ENCODE measurements around the gene SYCP2.
"Not testable (repeated sequence)": the region's sequence is repeated elsewhere in the genome, so short reads cannot be mapped to it uniquely, and the experiment has no call there.

Gene SYCP2

GRCh38 chr20:59933296-59933848 lies at the start of gene SYCP2:
Gene SYCP2, minus strand, starts transcription at chr20:59933637. Its CDS starts 11,224 bp downstream, at chr20:59922413.
- H3K27ac Mint-ChIP-seq, result no peak within 1 kb of the TSS
- H3K4me1 Mint-ChIP-seq (ENCODE audit: low read depth), result peaks cover 28% of the 10 kb centered on the region
- no peaks in the 10 kb centered on the region for H3K9me3 Mint-ChIP-seq (ENCODE audit: low read depth)
- H3K36me3 Mint-ChIP-seq, result peaks cover 2% of the 10 kb centered on the region
- peak within 1 kb of the TSS; percentile 80 for H3K4me3 Mint-ChIP-seq
- no peaks in the 10 kb centered on the region for H3K27me3 Mint-ChIP-seq

GRCh38 chr20:59983076-59983475 lies 49.6 kb upstream of the SYCP2 start:
- no peaks in the 10 kb centered on the region for H3K9me3 Mint-ChIP-seq (ENCODE audit: low read depth)
- peaks cover 19% of the 10 kb centered on the region for H3K36me3 Mint-ChIP-seq
- H3K27ac Mint-ChIP-seq, result no peak overlapping the region
- no peak overlapping the region for H3K4me3 Mint-ChIP-seq
- no peaks in the 10 kb centered on the region for H3K27me3 Mint-ChIP-seq
- no peaks in the 10 kb centered on the region for H3K4me1 Mint-ChIP-seq (ENCODE audit: low read depth)

- no peak overlapping the region for H3K4me3 Mint-ChIP-seq
- H3K4me1 Mint-ChIP-seq (ENCODE audit: low read depth), result no peaks in the 10 kb centered on the region
- H3K27ac Mint-ChIP-seq, result no peak overlapping the region
- H3K27me3 Mint-ChIP-seq, result no peaks in the 10 kb centered on the region
- peaks cover 23% of the 10 kb centered on the region for H3K36me3 Mint-ChIP-seq
- H3K9me3 Mint-ChIP-seq (ENCODE audit: low read depth), result no peaks in the 10 kb centered on the region
Measured at GRCh38 chr20:59977086-59977485, 43.6 kb upstream of the SYCP2 start.

- Mint-ChIP-seq H3K4me3 (no peak overlapping the region), H3K27me3 (no peaks in the 10 kb centered on the region), H3K9me3 (ENCODE audit: low read depth) (no peaks in the 10 kb centered on the region), H3K4me1 (ENCODE audit: low read depth) (no peaks in the 10 kb centered on the region), H3K27ac (no peak overlapping the region), H3K36me3 (peaks cover 25% of the 10 kb centered on the region)
Measured at GRCh38 chr20:59976156-59976782, 42.8 kb upstream of the SYCP2 start.

- H3K36me3 Mint-ChIP-seq, result peaks cover 16% of the 10 kb centered on the region
- no peak overlapping the region for H3K4me3 Mint-ChIP-seq
- no peaks in the 10 kb centered on the region for H3K27me3 Mint-ChIP-seq
- no peaks in the 10 kb centered on the region for H3K9me3 Mint-ChIP-seq (ENCODE audit: low read depth)
- no peaks in the 10 kb centered on the region for H3K4me1 Mint-ChIP-seq (ENCODE audit: low read depth)
- no peak overlapping the region for H3K27ac Mint-ChIP-seq
Measured at GRCh38 chr20:59972037-59972801, 38.8 kb upstream of the SYCP2 start.

GRCh38 chr20:59971428-59971827 lies 38.0 kb upstream of the SYCP2 start:
- no peaks in the 10 kb centered on the region for H3K9me3 Mint-ChIP-seq (ENCODE audit: low read depth)
- H3K4me3 Mint-ChIP-seq, result no peak overlapping the region
- H3K27me3 Mint-ChIP-seq, result no peaks in the 10 kb centered on the region
- peaks cover 14% of the 10 kb centered on the region for H3K36me3 Mint-ChIP-seq
- H3K27ac Mint-ChIP-seq, result no peak overlapping the region
- H3K4me1 Mint-ChIP-seq (ENCODE audit: low read depth), result no peaks in the 10 kb centered on the region

GRCh38 chr20:59966428-59966827 lies 33.0 kb upstream of the SYCP2 start:
- H3K4me1 Mint-ChIP-seq (ENCODE audit: low read depth), result no peaks in the 10 kb centered on the region
- peaks cover 4% of the 10 kb centered on the region for H3K36me3 Mint-ChIP-seq
- H3K4me3 Mint-ChIP-seq, result no peak overlapping the region
- H3K9me3 Mint-ChIP-seq (ENCODE audit: low read depth), result no peaks in the 10 kb centered on the region
- H3K27ac Mint-ChIP-seq, result no peak overlapping the region
- no peaks in the 10 kb centered on the region for H3K27me3 Mint-ChIP-seq

- Mint-ChIP-seq H3K4me3 (no peak overlapping the region), H3K27ac (no peak overlapping the region), H3K9me3 (ENCODE audit: low read depth) (no peaks in the 10 kb centered on the region), H3K36me3 (peaks cover 9% of the 10 kb centered on the region), H3K4me1 (ENCODE audit: low read depth) (no peaks in the 10 kb centered on the region), H3K27me3 (no peaks in the 10 kb centered on the region)
Measured at GRCh38 chr20:59962155-59962554, 28.7 kb upstream of the SYCP2 start.

GRCh38 chr20:59961423-59961822 lies 28.0 kb upstream of the SYCP2 start:
- Mint-ChIP-seq H3K4me1 (ENCODE audit: low read depth) (no peaks in the 10 kb centered on the region), H3K27ac (no peak overlapping the region), H3K9me3 (ENCODE audit: low read depth) (no peaks in the 10 kb centered on the region), H3K36me3 (peaks cover 9% of the 10 kb centered on the region), H3K4me3 (no peak overlapping the region), H3K27me3 (no peaks in the 10 kb centered on the region)

- no peak overlapping the region for H3K4me3 Mint-ChIP-seq
- no peak overlapping the region for H3K27ac Mint-ChIP-seq
- H3K27me3 Mint-ChIP-seq, result no peaks in the 10 kb centered on the region
- no peaks in the 10 kb centered on the region for H3K4me1 Mint-ChIP-seq (ENCODE audit: low read depth)
- no peaks in the 10 kb centered on the region for H3K9me3 Mint-ChIP-seq (ENCODE audit: low read depth)
- peaks cover 9% of the 10 kb centered on the region for H3K36me3 Mint-ChIP-seq
Measured at GRCh38 chr20:59958626-59959025, 25.2 kb upstream of the SYCP2 start.

GRCh38 chr20:59958123-59958522 lies 24.7 kb upstream of the SYCP2 start, which contains the start of gene CDH26:
Gene CDH26, plus strand, starts transcription at chr20:59958423. Its CDS starts 304 bp downstream, at chr20:59958727.
- Mint-ChIP-seq H3K9me3 (ENCODE audit: low read depth) (no peaks in the 10 kb centered on the region), H3K27me3 (no peaks in the 10 kb centered on the region), H3K36me3 (peaks cover 9% of the 10 kb centered on the region), H3K27ac (no peak within 1 kb of the TSS), H3K4me1 (ENCODE audit: low read depth) (no peaks in the 10 kb centered on the region), H3K4me3 (no peak within 1 kb of the TSS)

- not testable (repeated sequence) for H3K27ac Mint-ChIP-seq; H3K27me3 Mint-ChIP-seq; H3K9me3 Mint-ChIP-seq (ENCODE audit: low read depth); H3K4me1 Mint-ChIP-seq (ENCODE audit: low read depth); H3K4me3 Mint-ChIP-seq; H3K36me3 Mint-ChIP-seq
Measured at GRCh38 chr20:59957568-59957967, 24.1 kb upstream of the SYCP2 start.

GRCh38 chr20:59955131-59955796 lies 21.8 kb upstream of the SYCP2 start:
- Mint-ChIP-seq H3K27ac (no peak overlapping the region), H3K27me3 (no peaks in the 10 kb centered on the region), H3K9me3 (ENCODE audit: low read depth) (no peaks in the 10 kb centered on the region), H3K4me3 (no peak overlapping the region), H3K36me3 (peaks cover 2% of the 10 kb centered on the region), H3K4me1 (ENCODE audit: low read depth) (no peaks in the 10 kb centered on the region)

- Mint-ChIP-seq H3K4me3 (no peak overlapping the region), H3K9me3 (ENCODE audit: low read depth) (no peaks in the 10 kb centered on the region), H3K36me3 (no peaks in the 10 kb centered on the region), H3K27me3 (no peaks in the 10 kb centered on the region), H3K27ac (no peak overlapping the region), H3K4me1 (ENCODE audit: low read depth) (no peaks in the 10 kb centered on the region)
Measured at GRCh38 chr20:59954718-59955117, 21.3 kb upstream of the SYCP2 start.

GRCh38 chr20:59949911-59950310 lies 16.5 kb upstream of the SYCP2 start:
- Mint-ChIP-seq H3K36me3 (no peaks in the 10 kb centered on the region), H3K27me3 (no peaks in the 10 kb centered on the region), H3K4me3 (no peak overlapping the region), H3K27ac (no peak overlapping the region), H3K9me3 (ENCODE audit: low read depth) (no peaks in the 10 kb centered on the region), H3K4me1 (ENCODE audit: low read depth) (peaks cover 22% of the 10 kb centered on the region)

All from activated naive CD8-positive, alpha-beta T cell (primary cell).